ENCODE measurements around the gene TICRR. TPM values are rescaled to one million over a fixed set of nuclear protein-coding genes. Genes with fewer than 3 reads are reported as not detected.

TICRR gene
- total RNA-seq = 1.2 and 4.9 TPM in 2 replicates

GRCh38 chr15:89575146-89575655 lies at the start of gene TICRR:
TSS of gene TICRR (plus strand) at chr15:89575469. CDS start at chr15:89575587, 118 bp downstream.

GRCh38 chr15:89654847-89655805 lies 79.9 kb downstream of the TICRR start, which contains the start of gene KIF7:
TSS of gene KIF7 (minus strand) at chr15:89655467. CDS start at chr15:89652930, 2,537 bp downstream.

Other genes with a start within 250 kb of the TICRR start
- gene POLG, start 240.6 kb upstream of the TICRR start, total RNA-seq = 82.8 and 100.0 TPM in 2 replicates
- gene RHCG, start 78.9 kb upstream of the TICRR start, total RNA-seq = not detected in 2 replicates
- 10.4 and 18.7 TPM in 2 replicates for gene KIF7, start 80.0 kb downstream of the TICRR start, total RNA-seq
- 0.18 and 0.30 TPM in 2 replicates for gene PLIN1, start 103.9 kb downstream of the TICRR start, total RNA-seq
- gene PEX11A, start 115.3 kb downstream of the TICRR start, total RNA-seq = 5.8 and 8.0 TPM in 2 replicates
- under 0.01 TPM in 1 of 2 replicates, not detected in the other for gene WDR93, start 115.3 kb downstream of the TICRR start, total RNA-seq
- gene MESP1, start 175.8 kb downstream of the TICRR start, total RNA-seq = under 0.01 and 0.09 TPM in 2 replicates
- gene MESP2, start 200.9 kb downstream of the TICRR start, total RNA-seq = 0.09 and 0.30 TPM in 2 replicates
- 30.0 and 200 TPM in 2 replicates for gene ANPEP, start 239.4 kb downstream of the TICRR start, total RNA-seq

Data from smooth muscle cell of the umbilical artery (primary cell).